Measurements from ENCODE around the gene ALG2. TPM values are rescaled to one million over a fixed set of nuclear protein-coding genes. Genes with fewer than 3 reads are reported as not detected.
"Not testable (repeated sequence)": the region's sequence is repeated elsewhere in the genome, so short reads cannot be mapped to it uniquely, and the experiment has no call there.

Gene ALG2
- total and polyA plus RNA-seq, 2 donors from 2014 or later: 38.7 to 40.5 TPM

DNA sequence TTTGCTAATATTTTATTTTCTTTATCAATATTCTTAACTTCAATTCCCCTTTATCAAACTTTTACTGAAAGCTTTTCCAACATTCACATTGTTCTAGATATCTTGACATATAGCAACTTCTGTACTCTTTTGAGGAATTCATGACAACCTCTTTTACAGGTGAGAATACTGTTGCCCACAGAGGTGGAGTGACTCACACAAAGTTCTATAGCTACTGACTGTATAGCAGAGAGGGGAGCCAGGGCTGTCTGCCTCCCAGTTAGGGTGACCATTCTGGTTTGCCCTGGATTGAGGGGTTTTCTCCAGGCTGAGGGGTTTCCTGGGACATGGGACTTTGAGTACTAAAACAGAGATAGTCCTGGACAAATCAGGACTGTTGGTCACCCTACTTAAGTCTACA is 16.6 kb upstream of the ALG2 start:
- no peak overlapping the region for H3K9ac ChIP-seq (ENCODE audit: low read length in 3 of 3)
- intact Hi-C loops (cut with DNase I): no loop called here
- FAIRE-seq: no peak
- H3K4me1 ChIP-seq (ENCODE audit: control insufficient read depth in 2 of 3, insufficient read depth in 2 of 3, low read depth in 1 of 3, low read length in 3 of 3): no peaks in the 10 kb centered on the region
- H3K36me3 ChIP-seq (ENCODE audit: control insufficient read depth in 2 of 3, insufficient read depth in 3 of 3, low read length in 3 of 3): peaks cover 0 to 5% (median 2%) of the 10 kb centered on the region in 3 donors
- no peaks in the 10 kb centered on the region for H3K9me3 ChIP-seq (ENCODE audit: control insufficient read depth in 2 of 3, insufficient read depth in 1 of 3, low read length in 3 of 3)
- DNase-seq: no peak
- H3K27ac ChIP-seq (ENCODE audit: low read depth in 2 of 2, low read length in 2 of 2): no peak overlapping the region
- no peak overlapping the region for H3K4me3 ChIP-seq (ENCODE audit: low read length in 3 of 3)
- TF ChIP-seq, protein P1, sequence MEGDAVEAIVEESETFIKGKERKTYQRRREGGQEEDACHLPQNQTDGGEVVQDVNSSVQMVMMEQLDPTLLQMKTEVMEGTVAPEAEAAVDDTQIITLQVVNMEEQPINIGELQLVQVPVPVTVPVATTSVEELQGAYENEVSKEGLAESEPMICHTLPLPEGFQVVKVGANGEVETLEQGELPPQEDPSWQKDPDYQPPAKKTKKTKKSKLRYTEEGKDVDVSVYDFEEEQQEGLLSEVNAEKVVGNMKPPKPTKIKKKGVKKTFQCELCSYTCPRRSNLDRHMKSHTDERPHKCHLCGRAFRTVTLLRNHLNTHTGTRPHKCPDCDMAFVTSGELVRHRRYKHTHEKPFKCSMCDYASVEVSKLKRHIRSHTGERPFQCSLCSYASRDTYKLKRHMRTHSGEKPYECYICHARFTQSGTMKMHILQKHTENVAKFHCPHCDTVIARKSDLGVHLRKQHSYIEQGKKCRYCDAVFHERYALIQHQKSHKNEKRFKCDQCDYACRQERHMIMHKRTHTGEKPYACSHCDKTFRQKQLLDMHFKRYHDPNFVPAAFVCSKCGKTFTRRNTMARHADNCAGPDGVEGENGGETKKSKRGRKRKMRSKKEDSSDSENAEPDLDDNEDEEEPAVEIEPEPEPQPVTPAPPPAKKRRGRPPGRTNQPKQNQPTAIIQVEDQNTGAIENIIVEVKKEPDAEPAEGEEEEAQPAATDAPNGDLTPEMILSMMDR (IDR thresholded peaks at IDR 0.05; ENCODE audit: borderline replicate concordance, extremely low read depth, insufficient read depth): no peak
- no peaks in the 10 kb centered on the region for H3K27me3 ChIP-seq (ENCODE audit: control insufficient read depth, insufficient read depth, low read length)

DNA sequence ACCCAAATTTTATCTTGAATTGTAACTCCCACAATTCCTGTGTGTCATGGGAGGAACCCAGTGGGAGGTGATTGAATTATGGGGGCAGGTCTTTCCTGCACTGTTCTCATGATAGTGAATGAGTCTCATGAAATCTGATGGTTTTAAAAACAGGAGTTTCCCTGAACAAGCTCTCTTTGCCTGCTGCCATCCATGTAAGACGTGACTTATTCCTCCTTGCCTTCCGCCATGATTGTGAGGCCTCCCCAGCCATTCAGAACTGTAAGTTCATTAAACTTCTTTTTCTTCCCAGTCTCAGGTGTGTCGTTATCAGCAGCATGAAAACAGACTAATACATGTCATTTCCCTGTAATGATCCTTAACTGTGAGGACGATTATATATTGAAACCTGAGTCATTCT is 16.1 kb upstream of the ALG2 start:
- H3K4me3 ChIP-seq (ENCODE audit: low read length in 3 of 3); intact Hi-C loops (cut with DNase I); H3K27ac ChIP-seq (ENCODE audit: low read depth in 2 of 2, low read length in 2 of 2); FAIRE-seq; H3K9ac ChIP-seq (ENCODE audit: low read length in 3 of 3); H3K9me3 ChIP-seq (ENCODE audit: control insufficient read depth in 2 of 3, insufficient read depth in 1 of 3, low read length in 3 of 3); H3K36me3 ChIP-seq (ENCODE audit: control insufficient read depth in 2 of 3, insufficient read depth in 3 of 3, low read length in 3 of 3); H3K27me3 ChIP-seq (ENCODE audit: control insufficient read depth, insufficient read depth, low read length); H3K4me1 ChIP-seq (ENCODE audit: control insufficient read depth in 2 of 3, insufficient read depth in 2 of 3, low read depth in 1 of 3, low read length in 3 of 3); DNase-seq: not testable (repeated sequence)

DNA sequence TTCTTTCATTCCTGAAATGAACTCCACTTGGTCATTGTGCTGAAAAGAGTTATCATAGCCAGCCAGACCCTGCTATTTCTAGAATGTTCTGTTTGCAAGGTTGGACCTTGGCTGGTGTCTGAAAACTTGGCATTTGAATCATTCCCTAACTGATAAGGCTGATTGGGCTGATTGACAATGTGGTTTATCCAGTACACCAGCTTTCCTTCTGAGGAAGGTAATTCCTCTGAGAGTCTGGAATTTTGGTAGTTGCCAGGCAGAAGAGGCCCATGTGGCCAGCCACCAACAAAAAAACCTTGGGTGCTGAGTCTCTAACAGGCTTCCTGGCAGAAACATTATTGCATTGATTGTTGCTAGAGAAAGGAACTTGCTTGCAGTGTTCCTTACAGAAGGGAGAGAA is 15.6 kb upstream of the ALG2 start:
- no peak overlapping the region for H3K27ac ChIP-seq (ENCODE audit: low read depth in 2 of 2, low read length in 2 of 2)
- no peaks in the 10 kb centered on the region for H3K4me1 ChIP-seq (ENCODE audit: control insufficient read depth in 2 of 3, insufficient read depth in 2 of 3, low read depth in 1 of 3, low read length in 3 of 3)

DNA sequence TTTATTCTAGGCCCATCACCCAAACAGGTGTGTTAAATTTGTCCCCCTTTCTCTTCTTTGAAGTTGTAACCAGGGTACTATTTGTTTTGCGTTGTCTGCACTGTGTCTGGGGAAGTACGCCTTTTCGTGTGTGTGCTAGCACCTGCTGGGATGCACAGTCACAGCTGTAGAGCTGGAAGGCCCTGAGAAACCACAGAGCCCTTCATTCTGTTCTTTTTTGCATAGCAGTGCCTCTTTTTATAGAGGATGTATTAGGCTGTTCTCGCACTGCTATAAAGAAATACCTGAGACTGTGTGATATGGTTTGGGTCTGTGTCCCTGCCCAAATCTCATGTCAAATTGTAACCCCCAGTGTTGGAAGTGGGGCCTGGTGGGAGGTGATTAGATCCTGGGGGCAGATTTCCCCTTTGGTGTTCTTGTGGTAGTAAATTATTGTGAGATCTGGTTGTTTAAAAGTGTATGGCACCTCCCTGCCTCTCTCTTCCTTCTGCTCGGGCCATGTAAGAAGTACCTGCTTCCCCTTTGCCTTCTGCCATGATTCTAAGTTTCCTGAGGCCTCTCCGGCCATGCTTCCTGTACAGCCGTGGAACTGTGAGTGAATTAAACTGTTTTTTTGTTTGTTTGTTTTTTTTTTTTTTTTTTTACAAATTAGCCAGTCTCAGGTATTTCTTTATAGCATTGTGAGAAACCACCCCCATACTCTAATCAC is 14.3 kb upstream of the ALG2 start:
- intact Hi-C loops (cut with DNase I): no loop called here
- TF ChIP-seq, protein P1 (IDR thresholded peaks at IDR 0.05; ENCODE audit: borderline replicate concordance, extremely low read depth, insufficient read depth): no peak
- H3K9me3 ChIP-seq (ENCODE audit: control insufficient read depth in 2 of 3, insufficient read depth in 1 of 3, low read length in 3 of 3): no peaks in the 10 kb centered on the region
- FAIRE-seq: no peak
- no peak overlapping the region for H3K27ac ChIP-seq (ENCODE audit: low read depth in 2 of 2, low read length in 2 of 2)
- DNase-seq: no peak
- no peak overlapping the region for H3K9ac ChIP-seq (ENCODE audit: low read length in 3 of 3)
- no peaks in the 10 kb centered on the region for H3K4me1 ChIP-seq (ENCODE audit: control insufficient read depth in 2 of 3, insufficient read depth in 2 of 3, low read depth in 1 of 3, low read length in 3 of 3)
- no peak overlapping the region for H3K4me3 ChIP-seq (ENCODE audit: low read length in 3 of 3)
- no peaks in the 10 kb centered on the region for H3K27me3 ChIP-seq (ENCODE audit: control insufficient read depth, insufficient read depth, low read length)
- H3K36me3 ChIP-seq (ENCODE audit: control insufficient read depth in 2 of 3, insufficient read depth in 3 of 3, low read length in 3 of 3): peaks cover 2 to 11% (median 10%) of the 10 kb centered on the region in 3 donors

More for the DNA sequence above, 15.6 kb upstream of the ALG2 start:
- no peaks in the 10 kb centered on the region for H3K27me3 ChIP-seq (ENCODE audit: control insufficient read depth, insufficient read depth, low read length)
- peaks cover 0 to 11% (median 10%) of the 10 kb centered on the region in 3 donors for H3K36me3 ChIP-seq (ENCODE audit: control insufficient read depth in 2 of 3, insufficient read depth in 3 of 3, low read length in 3 of 3)
- no peak for DNase-seq
- H3K4me3 ChIP-seq (ENCODE audit: low read length in 3 of 3): no peak overlapping the region
- intact Hi-C loops (cut with DNase I): no loop called here
- TF ChIP-seq, protein P1 (IDR thresholded peaks at IDR 0.05; ENCODE audit: borderline replicate concordance, extremely low read depth, insufficient read depth): no peak
- no peaks in the 10 kb centered on the region for H3K9me3 ChIP-seq (ENCODE audit: control insufficient read depth in 2 of 3, insufficient read depth in 1 of 3, low read length in 3 of 3)
- no peak for FAIRE-seq
- no peak overlapping the region for H3K9ac ChIP-seq (ENCODE audit: low read length in 3 of 3)

All from kidney (tissue), 14 donors.